ENCODE measurements around the gene PRR5. TPM values are rescaled to one million over a fixed set of nuclear protein-coding genes. Genes with fewer than 3 reads are reported as not detected.

The PRR5 gene
- total and polyA plus RNA-seq, 2 of the 13 experiments (the other 11 are each of a cell fraction or from before 2014, with no cell fraction given): 11.6 to 27.5 TPM

GRCh38 chr22:44676441-44677352 is 25.3 kb upstream of the PRR5 start:
- peaks cover 53% of the 10 kb centered on the region for H3K4me1 ChIP-seq (ENCODE audit: insufficient read depth, low read length)
- CTCF ChIA-PET (ENCODE audit: low intra/inter-chr PET ratio, low total read pairs): interaction anchor here (1.7 kb wide), 1 partner anchor 9 kb away, joined by 5 read pairs; no protein-coding TSS in a partner anchor
- H3K36me3 ChIP-seq (replicated peaks in 1 of 2; ENCODE audit: control insufficient read depth in 1 of 2, insufficient read depth in 2 of 2, low read length in 2 of 2): peaks cover 0 to 3% of the 10 kb centered on the region in 2 experiments; a peak in 1 of 5 replicates
- FAIRE-seq: peak; percentile 84
- peak overlapping the region; percentile 87 for H3K9ac ChIP-seq (ENCODE audit: insufficient read depth, low read depth, low read length)
- in situ Hi-C loops (cut with HindIII; ENCODE audit: extremely low pct_ligation_motif_present, low pct_unique_long_range_greater_than_20kb): no loop called here
- peak overlapping the region; percentile 93 for H3K4me2 ChIP-seq (ENCODE audit: low read depth, low read length)
- peaks cover 39% of the 10 kb centered on the region for H3K79me2 ChIP-seq (ENCODE audit: insufficient read depth, low read length)
- ATAC-seq: peak; percentile 95
- H4K20me1 ChIP-seq (ENCODE audit: insufficient read depth, low read length): no peaks in the 10 kb centered on the region
- no peaks in the 10 kb centered on the region for H3K27me3 ChIP-seq (ENCODE audit: control insufficient read depth in 1 of 2, insufficient read depth in 2 of 2, low read length in 2 of 2)
- H2AFZ ChIP-seq (ENCODE audit: low read length): no peak overlapping the region
- no TSS peak for BruUV-seq (replicated peaks)
- POLR2A ChIA-PET: interaction anchor here (0.8 to 2.1 kb wide), 7 partner anchors 8 to 1284 kb away, joined by 3 to 9 read pairs (median 3); no protein-coding TSS in a partner anchor
- WGBS (ENCODE audit: low lambda C conversion rate): 6% methylated on average over 14 of the region's 25 CpGs
- H3K4me3 ChIP-seq (replicated peaks in 1 of 3; ENCODE audit: insufficient read depth in 1 of 3, low read depth in 2 of 3, low read length in 3 of 3): peak overlapping the region; percentile 85 to 95 (median 94)
- H3K9me3 ChIP-seq (ENCODE audit: low read length): no peaks in the 10 kb centered on the region
- intact Hi-C loops (cut with micrococcal nuclease; ENCODE audit: unreplicated experiment): no loop called here
- peak; percentile 89 for DNase-seq (ENCODE audit: low spot score)
- H3K27ac ChIP-seq (ENCODE audit: extremely low read length, insufficient read depth, low read length): peak overlapping the region; percentile 91
- TF ChIP-seq ZNF672 (CRISPR knock-in tag; IDR thresholded peaks at IDR 0.05) (no peak), ATF2 (CRISPR knock-in tag; IDR thresholded peaks at IDR 0.05) (0 out of 2 replicates have a peak, but pooled peaks have one; percentile 37), BCL3 (CRISPR knock-in tag; IDR thresholded peaks at IDR 0.05) (no peak), JDP2 (CRISPR knock-in tag; IDR thresholded peaks at IDR 0.05; ENCODE audit: borderline replicate concordance) (no peak), ZNF850 (CRISPR knock-in tag; conservative IDR thresholded peaks at IDR 0.05) (no peak), RBAK (CRISPR knock-in tag; IDR thresholded peaks at IDR 0.05) (0 out of 2 replicates have a peak, but pooled peaks have one; percentile 33), THAP8 (CRISPR knock-in tag; IDR thresholded peaks at IDR 0.05; ENCODE audit: borderline replicate concordance) (no peak), MLLT10 (CRISPR knock-in tag; IDR thresholded peaks at IDR 0.05) (no peak), CCDC6 (CRISPR knock-in tag; IDR thresholded peaks at IDR 0.05) (no peak), FOXK1 (CRISPR knock-in tag; IDR thresholded peaks at IDR 0.05; ENCODE audit: borderline replicate concordance, low read depth) (peak; percentile 49; the same call in 1 of the 2 replicates), DR1 (CRISPR knock-in tag; IDR thresholded peaks at IDR 0.05) (peak; percentile 54; the same call in 1 of the 2 replicates), ZNF775 (CRISPR knock-in tag; IDR thresholded peaks at IDR 0.05; ENCODE audit: borderline replicate concordance) (no peak), ZNF740 (CRISPR knock-in tag; IDR thresholded peaks at IDR 0.05) (peak; percentile 46; the same call in 1 of the 2 replicates), ZNF550 (CRISPR knock-in tag; IDR thresholded peaks at IDR 0.05; ENCODE audit: borderline replicate concordance) (no peak), CHD2 (IDR thresholded peaks at IDR 0.05; ENCODE audit: low read depth, low read length) (no peak), ZFP90 (CRISPR knock-in tag; IDR thresholded peaks at IDR 0.05; ENCODE audit: borderline replicate concordance) (no peak)
